ENCODE measurements around the gene CCL16.
A peak's percentile ranks its signal among the peaks of the same experiment; 100 is the strongest.

CCL16 gene

GRCh38 chr17:35978346-35978745 is 3.0 kb downstream of the CCL16 start:
- H3K36me3 Mint-ChIP-seq (ENCODE audit: insufficient read depth) = no peaks in the 10 kb centered on the region

GRCh38 chr17:35977509-35977908 is 3.8 kb downstream of the CCL16 start:
- ATAC-seq (replicated peaks; ENCODE audit: extremely low read depth, poor library complexity, severe bottlenecking) (no peak), DNase-seq (ENCODE audit: low spot score in 2 of 2) (no peak)
- peaks cover 13% of the 10 kb centered on the region for H3K4me1 Mint-ChIP-seq
- H3K36me3 Mint-ChIP-seq (ENCODE audit: insufficient read depth) = no peaks in the 10 kb centered on the region
- H3K9me3 Mint-ChIP-seq = no peaks in the 10 kb centered on the region
- no peak overlapping the region for H3K27ac Mint-ChIP-seq (ENCODE audit: low read depth)
- no peak overlapping the region for H3K4me3 Mint-ChIP-seq
- no peaks in the 10 kb centered on the region for H3K27me3 Mint-ChIP-seq

More at GRCh38 chr17:35978346-35978745, 3.0 kb downstream of the CCL16 start:
- ATAC-seq (replicated peaks; ENCODE audit: extremely low read depth, poor library complexity, severe bottlenecking) = no peak
- DNase-seq (ENCODE audit: low spot score in 2 of 2) = no peak
- H3K4me1 Mint-ChIP-seq = peaks cover 13% of the 10 kb centered on the region
- H3K9me3 Mint-ChIP-seq = no peaks in the 10 kb centered on the region
- no peak overlapping the region for H3K4me3 Mint-ChIP-seq
- H3K27ac Mint-ChIP-seq (ENCODE audit: low read depth) = no peak overlapping the region
- H3K27me3 Mint-ChIP-seq = no peaks in the 10 kb centered on the region

- Mint-ChIP-seq H3K27me3 (no peaks in the 10 kb centered on the region), H3K4me1 (peaks cover 17% of the 10 kb centered on the region), H3K27ac (ENCODE audit: low read depth) (no peak overlapping the region), H3K36me3 (ENCODE audit: insufficient read depth) (no peaks in the 10 kb centered on the region), H3K9me3 (no peaks in the 10 kb centered on the region), H3K4me3 (no peak overlapping the region)
- DNase-seq (ENCODE audit: low spot score in 2 of 2) (no peak), ATAC-seq (replicated peaks; ENCODE audit: extremely low read depth, poor library complexity, severe bottlenecking) (no peak)
These were observed 7.7 kb downstream of the CCL16 start for GRCh38 chr17:35973333-35974260.

GRCh38 chr17:35972945-35973332 is 8.4 kb downstream of the CCL16 start:
- DNase-seq (ENCODE audit: low spot score in 2 of 2) = no peak
- Mint-ChIP-seq H3K27me3 (no peaks in the 10 kb centered on the region), H3K4me1 (peaks cover 17% of the 10 kb centered on the region)

GRCh38 chr17:35972535-35972934 is 8.8 kb downstream of the CCL16 start:
- Mint-ChIP-seq H3K27me3 (no peaks in the 10 kb centered on the region), H3K9me3 (no peaks in the 10 kb centered on the region), H3K27ac (ENCODE audit: low read depth) (no peak overlapping the region), H3K4me1 (peaks cover 17% of the 10 kb centered on the region), H3K4me3 (no peak overlapping the region), H3K36me3 (ENCODE audit: insufficient read depth) (no peaks in the 10 kb centered on the region)
- DNase-seq (ENCODE audit: low spot score in 2 of 2) (no peak), ATAC-seq (replicated peaks; ENCODE audit: extremely low read depth, poor library complexity, severe bottlenecking) (no peak)

More at GRCh38 chr17:35972945-35973332, 8.4 kb downstream of the CCL16 start:
- Mint-ChIP-seq H3K27ac (ENCODE audit: low read depth) (no peak overlapping the region), H3K4me3 (no peak overlapping the region), H3K9me3 (no peaks in the 10 kb centered on the region), H3K36me3 (ENCODE audit: insufficient read depth) (no peaks in the 10 kb centered on the region)
- ATAC-seq (replicated peaks; ENCODE audit: extremely low read depth, poor library complexity, severe bottlenecking) = no peak

DNA sequence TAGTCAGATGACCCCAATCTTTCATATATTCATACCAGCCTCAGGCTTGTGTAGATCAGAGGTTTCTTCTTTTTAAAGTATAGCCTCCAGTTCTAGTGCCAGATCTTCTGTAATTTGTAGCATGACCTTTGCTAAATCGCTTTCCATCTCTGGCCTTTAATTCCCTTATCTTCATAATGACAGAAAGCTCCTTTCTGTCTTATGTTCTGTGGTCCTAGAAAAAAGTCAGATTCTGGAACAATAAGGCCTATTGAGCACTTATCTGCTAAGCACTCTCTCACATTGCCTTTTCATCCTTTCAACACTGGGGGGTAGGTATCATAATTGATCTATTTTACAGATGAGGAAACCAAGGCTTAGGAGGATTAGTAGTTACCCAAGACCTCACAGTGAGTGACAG is 9.2 kb downstream of the CCL16 start:
- DNase-seq (ENCODE audit: low spot score in 2 of 2) (no peak), ATAC-seq (replicated peaks; ENCODE audit: extremely low read depth, poor library complexity, severe bottlenecking) (no peak)
- Mint-ChIP-seq H3K4me3 (no peak overlapping the region), H3K27me3 (no peaks in the 10 kb centered on the region), H3K36me3 (ENCODE audit: insufficient read depth) (no peaks in the 10 kb centered on the region), H3K27ac (ENCODE audit: low read depth) (no peak overlapping the region), H3K4me1 (peaks cover 17% of the 10 kb centered on the region), H3K9me3 (no peaks in the 10 kb centered on the region)

GRCh38 chr17:35969558-35970380 is 11.5 kb downstream of the CCL16 start:
- DNase-seq (ENCODE audit: low spot score in 2 of 2) = peak; percentile 71 to 74
- H3K27me3 Mint-ChIP-seq = no peaks in the 10 kb centered on the region
- no peak overlapping the region for H3K4me3 Mint-ChIP-seq
- H3K27ac Mint-ChIP-seq (ENCODE audit: low read depth) = no peak overlapping the region
- peaks cover 9% of the 10 kb centered on the region for H3K4me1 Mint-ChIP-seq
- peak; percentile 67 for ATAC-seq (replicated peaks; ENCODE audit: extremely low read depth, poor library complexity, severe bottlenecking)
- no peaks in the 10 kb centered on the region for H3K9me3 Mint-ChIP-seq
- no peaks in the 10 kb centered on the region for H3K36me3 Mint-ChIP-seq (ENCODE audit: insufficient read depth)

GRCh38 chr17:35968520-35969054 is 12.7 kb downstream of the CCL16 start:
- Mint-ChIP-seq H3K4me3 (no peak overlapping the region), H3K4me1 (peaks cover 9% of the 10 kb centered on the region), H3K9me3 (no peaks in the 10 kb centered on the region), H3K27ac (ENCODE audit: low read depth) (no peak overlapping the region), H3K27me3 (no peaks in the 10 kb centered on the region), H3K36me3 (ENCODE audit: insufficient read depth) (no peaks in the 10 kb centered on the region)
- DNase-seq (ENCODE audit: low spot score in 2 of 2) (no peak), ATAC-seq (replicated peaks; ENCODE audit: extremely low read depth, poor library complexity, severe bottlenecking) (no peak)

DNA sequence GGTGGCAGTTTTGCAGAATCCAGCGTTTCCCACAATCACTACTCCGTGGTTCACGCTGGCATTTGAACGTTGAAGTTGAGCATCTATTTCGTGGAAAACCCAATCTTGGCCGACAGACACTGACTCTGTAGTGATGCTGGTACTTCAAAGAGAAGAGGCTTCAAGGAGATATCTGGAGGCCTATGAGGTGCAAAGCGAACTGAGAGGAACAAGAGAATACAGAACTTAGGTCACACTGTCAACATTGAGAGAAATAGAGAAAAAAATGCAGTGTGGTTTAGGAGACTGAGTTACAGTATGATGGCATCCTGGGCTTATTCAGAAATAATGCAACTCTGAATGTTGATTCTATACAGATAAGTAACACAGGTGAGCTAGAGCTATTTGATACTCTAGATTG is 16.0 kb downstream of the CCL16 start:
- ATAC-seq (replicated peaks; ENCODE audit: extremely low read depth, poor library complexity, severe bottlenecking) = no peak
- Mint-ChIP-seq H3K9me3 (no peaks in the 10 kb centered on the region), H3K4me3 (no peak overlapping the region), H3K27me3 (no peaks in the 10 kb centered on the region), H3K4me1 (peaks cover 9% of the 10 kb centered on the region), H3K27ac (ENCODE audit: low read depth) (no peak overlapping the region), H3K36me3 (ENCODE audit: insufficient read depth) (no peaks in the 10 kb centered on the region)
- DNase-seq (ENCODE audit: low spot score in 2 of 2) = no peak

- no peaks in the 10 kb centered on the region for H3K36me3 Mint-ChIP-seq (ENCODE audit: insufficient read depth)
- no peaks in the 10 kb centered on the region for H3K9me3 Mint-ChIP-seq
- ATAC-seq (replicated peaks; ENCODE audit: extremely low read depth, poor library complexity, severe bottlenecking) (no peak), DNase-seq (ENCODE audit: low spot score in 2 of 2) (no peak)
- H3K4me3 Mint-ChIP-seq = no peak overlapping the region
- H3K4me1 Mint-ChIP-seq = no peaks in the 10 kb centered on the region
- H3K27ac Mint-ChIP-seq (ENCODE audit: low read depth) = no peak overlapping the region
- no peaks in the 10 kb centered on the region for H3K27me3 Mint-ChIP-seq
These were observed 17.6 kb downstream of the CCL16 start for GRCh38 chr17:35963663-35964062.

DNA sequence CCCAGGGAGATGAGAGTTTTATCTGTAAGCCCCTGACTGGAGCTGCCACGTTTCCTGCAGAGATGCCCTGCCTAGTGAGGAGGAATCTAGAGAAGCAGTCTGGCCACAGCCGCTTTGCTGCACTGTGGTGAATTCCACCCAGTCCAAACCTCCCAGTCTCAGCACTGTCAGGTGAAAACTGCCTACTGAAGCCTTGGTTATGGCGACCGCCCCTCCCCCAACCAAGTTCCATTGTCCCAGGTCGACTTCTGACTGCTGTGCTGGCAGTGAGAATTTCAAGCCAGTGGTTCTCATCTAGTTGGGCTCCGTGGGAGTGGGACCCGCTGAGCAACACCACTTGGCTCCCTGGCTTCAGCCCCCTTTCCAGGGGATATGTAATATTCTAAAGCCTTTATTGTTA is 27.6 kb downstream of the CCL16 start:
- Mint-ChIP-seq H3K36me3 (ENCODE audit: insufficient read depth) (peaks cover 1% of the 10 kb centered on the region), H3K9me3 (no peaks in the 10 kb centered on the region), H3K27me3 (no peaks in the 10 kb centered on the region), H3K4me1 (no peaks in the 10 kb centered on the region), H3K27ac (ENCODE audit: low read depth) (no peak overlapping the region), H3K4me3 (no peak overlapping the region)
- DNase-seq (ENCODE audit: low spot score in 2 of 2) (no peak), ATAC-seq (replicated peaks; ENCODE audit: extremely low read depth, poor library complexity, severe bottlenecking) (no peak)

- no peak overlapping the region for H3K4me3 Mint-ChIP-seq
- DNase-seq (ENCODE audit: low spot score in 2 of 2) (no peak), ATAC-seq (replicated peaks; ENCODE audit: extremely low read depth, poor library complexity, severe bottlenecking) (no peak)
- H3K27ac Mint-ChIP-seq (ENCODE audit: low read depth) = peak overlapping the region; percentile 53
- H3K9me3 Mint-ChIP-seq = no peaks in the 10 kb centered on the region
- peaks cover 1% of the 10 kb centered on the region for H3K36me3 Mint-ChIP-seq (ENCODE audit: insufficient read depth)
- no peaks in the 10 kb centered on the region for H3K27me3 Mint-ChIP-seq
- no peaks in the 10 kb centered on the region for H3K4me1 Mint-ChIP-seq
These were observed 31.9 kb downstream of the CCL16 start for GRCh38 chr17:35949401-35949800.
